ENCODE results near the gene TMEM263. TPM values are rescaled to one million over a fixed set of nuclear protein-coding genes. Genes with fewer than 3 reads are reported as not detected.
A peak's percentile ranks its signal among the peaks of the same experiment; 100 is the strongest.

The TMEM263 gene
- total RNA-seq, 1 donor from 2014 or later, result 26.5 TPM

- ATAC-seq (peak; percentile 42 to 65), DNase-seq (no peak)
- H3K27ac ChIP-seq, result no peak overlapping the region
- H3K4me3 ChIP-seq, result no peak overlapping the region
- H3K36me3 ChIP-seq, result no peaks in the 10 kb centered on the region
- intact Hi-C loops (cut with DNase I), result no loop called here
- no peak for TF ChIP-seq CTCF (IDR thresholded peaks at IDR 0.05)
- H3K4me1 ChIP-seq, result no peaks in the 10 kb centered on the region
- peaks cover 29% of the 10 kb centered on the region for H3K27me3 ChIP-seq (ENCODE audit: low read depth)
- H3K9me3 ChIP-seq, result no peaks in the 10 kb centered on the region
These were observed 45.5 kb upstream of the TMEM263 start for GRCh38 chr12:106910202-106910601.

- Histone ChIP-seq H3K27me3 (ENCODE audit: low read depth) (peaks cover 33% of the 10 kb centered on the region), H3K36me3 (no peaks in the 10 kb centered on the region), H3K4me3 (no peak overlapping the region), H3K4me1 (no peaks in the 10 kb centered on the region), H3K9me3 (no peaks in the 10 kb centered on the region), H3K27ac (no peak overlapping the region)
- intact Hi-C loops (cut with DNase I), result no loop called here
- TF ChIP-seq CTCF (IDR thresholded peaks at IDR 0.05), result no peak
- DNase-seq (no peak), ATAC-seq (no peak)
These were observed 44.1 kb upstream of the TMEM263 start for GRCh38 chr12:106911581-106911980.

- H3K4me3 ChIP-seq, result no peak overlapping the region
- ATAC-seq, result no peak
- H3K27me3 ChIP-seq (ENCODE audit: low read depth), result peaks cover 23% of the 10 kb centered on the region
- no peak for TF ChIP-seq CTCF (IDR thresholded peaks at IDR 0.05)
- DNase-seq, result no peak
- no peaks in the 10 kb centered on the region for H3K36me3 ChIP-seq
- no peak overlapping the region for H3K27ac ChIP-seq
- intact Hi-C loops (cut with DNase I), result no loop called here
- H3K9me3 ChIP-seq, result no peaks in the 10 kb centered on the region
- no peaks in the 10 kb centered on the region for H3K4me1 ChIP-seq
These were observed 42.3 kb upstream of the TMEM263 start for GRCh38 chr12:106913456-106913855.

GRCh38 chr12:106914796-106915634 is 40.7 kb upstream of the TMEM263 start:
- Histone ChIP-seq H3K27ac (no peak overlapping the region), H3K4me1 (peaks cover 4% of the 10 kb centered on the region), H3K36me3 (no peaks in the 10 kb centered on the region), H3K27me3 (ENCODE audit: low read depth) (peaks cover 17% of the 10 kb centered on the region), H3K9me3 (no peaks in the 10 kb centered on the region), H3K4me3 (no peak overlapping the region)
- no peak for TF ChIP-seq CTCF (IDR thresholded peaks at IDR 0.05)
- DNase-seq (no peak), ATAC-seq (no peak)
- intact Hi-C loops (cut with DNase I), result no loop called here

- DNase-seq (no peak), ATAC-seq (no peak)
- H3K27ac ChIP-seq, result no peak overlapping the region
- intact Hi-C loops (cut with DNase I), result no loop called here
- H3K4me1 ChIP-seq, result peaks cover 4% of the 10 kb centered on the region
- H3K36me3 ChIP-seq, result no peaks in the 10 kb centered on the region
- H3K27me3 ChIP-seq (ENCODE audit: low read depth), result peaks cover 21% of the 10 kb centered on the region
- no peak for TF ChIP-seq CTCF (IDR thresholded peaks at IDR 0.05)
- no peak overlapping the region for H3K4me3 ChIP-seq
- H3K9me3 ChIP-seq, result no peaks in the 10 kb centered on the region
These were observed 40.1 kb upstream of the TMEM263 start for GRCh38 chr12:106915635-106916026.
